NCI-H526 treated with DMSO at 0.1 percent for 48 hours (cell line): ENCODE results near the gene CFAP52.
"Not testable (repeated sequence)": the region's sequence is repeated elsewhere in the genome, so short reads cannot be mapped to it uniquely, and the experiment has no call there.

Experiments
- DNase-seq: peaks from one replicate; lab custom pipeline; 2025; lab: John Stamatoyannopoulos, UW

The CFAP52 gene

DNA sequence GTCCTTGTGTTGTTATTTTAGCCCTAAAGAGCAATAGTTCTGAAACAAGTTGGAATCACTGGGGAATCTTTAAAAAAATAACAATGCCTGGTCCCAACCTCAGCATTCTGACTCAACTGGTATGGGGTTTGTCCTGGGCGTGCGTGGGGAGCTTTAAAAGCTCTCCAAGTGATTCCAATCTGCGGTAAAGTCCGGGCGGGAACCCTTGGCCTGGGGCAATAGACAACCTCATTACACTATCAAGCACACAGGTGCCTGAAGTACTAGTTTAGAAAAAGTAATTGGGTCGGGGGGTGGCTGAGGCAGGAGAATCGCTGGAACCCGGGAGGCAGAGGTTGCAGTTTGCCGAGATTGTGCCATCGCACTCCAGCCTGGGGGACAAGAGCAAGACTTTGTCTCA is 5.2 kb upstream of the CFAP52 start:
- DNase-seq: no peak

DNA sequence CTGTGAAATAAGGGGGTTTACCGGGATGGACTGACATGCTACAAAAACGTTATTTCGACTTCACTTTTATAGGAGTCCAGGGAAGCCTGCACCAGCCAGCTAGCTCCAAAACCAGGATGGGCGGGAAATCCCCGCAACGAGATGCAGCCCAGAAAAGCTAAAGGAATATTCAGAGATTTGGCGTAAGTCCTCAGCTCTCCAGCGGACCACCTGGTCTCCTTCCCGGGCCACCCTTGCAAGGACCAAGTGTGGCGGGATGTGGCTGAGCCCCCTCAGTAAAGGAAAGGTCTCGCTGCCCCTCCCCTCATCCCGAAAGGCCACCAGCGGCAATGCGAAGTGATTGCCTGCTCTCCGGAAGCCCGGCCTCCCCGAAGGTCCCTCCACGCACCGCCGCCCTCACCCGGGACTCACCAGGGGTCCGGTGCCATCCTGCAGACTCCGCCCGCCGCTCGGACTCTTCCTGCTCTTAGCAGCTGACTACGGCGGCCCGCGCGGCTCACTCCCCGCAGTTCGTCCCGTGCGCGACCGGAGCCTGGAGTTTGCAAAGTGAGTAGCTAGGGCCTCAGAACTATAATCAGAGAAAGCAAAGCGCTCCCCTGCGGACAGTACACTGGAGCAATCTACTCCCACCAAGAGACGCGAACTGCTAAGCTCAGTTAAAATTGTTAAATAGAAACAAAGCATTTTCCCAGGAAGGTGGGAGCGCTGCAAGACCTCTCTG is 901 bp upstream of the CFAP52 start, which contains the start of gene STX8:
Gene STX8, minus strand, starts transcription at position 440 of the 721 bp plus-strand sequence. Its CDS starts 12 bp downstream, at position 428.
- peak; percentile 71 for DNase-seq

DNA sequence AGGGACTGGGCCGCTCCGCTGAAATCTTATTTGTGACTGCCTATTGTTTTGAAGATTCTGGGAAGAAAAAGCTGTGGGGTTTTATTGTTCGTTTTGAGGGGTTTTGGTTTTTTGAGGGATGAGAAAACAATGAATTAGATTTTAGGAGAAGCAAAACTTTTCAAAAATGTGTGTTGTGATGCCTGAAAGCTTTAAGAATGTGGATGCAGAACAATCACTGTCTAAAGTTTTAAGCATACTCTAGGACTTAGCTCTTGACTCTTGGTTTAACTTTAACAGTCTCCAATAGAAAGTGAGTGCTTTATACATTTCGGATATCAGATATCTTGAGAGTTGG is 899 bp downstream of the CFAP52 start:
- no peak for DNase-seq

DNA sequence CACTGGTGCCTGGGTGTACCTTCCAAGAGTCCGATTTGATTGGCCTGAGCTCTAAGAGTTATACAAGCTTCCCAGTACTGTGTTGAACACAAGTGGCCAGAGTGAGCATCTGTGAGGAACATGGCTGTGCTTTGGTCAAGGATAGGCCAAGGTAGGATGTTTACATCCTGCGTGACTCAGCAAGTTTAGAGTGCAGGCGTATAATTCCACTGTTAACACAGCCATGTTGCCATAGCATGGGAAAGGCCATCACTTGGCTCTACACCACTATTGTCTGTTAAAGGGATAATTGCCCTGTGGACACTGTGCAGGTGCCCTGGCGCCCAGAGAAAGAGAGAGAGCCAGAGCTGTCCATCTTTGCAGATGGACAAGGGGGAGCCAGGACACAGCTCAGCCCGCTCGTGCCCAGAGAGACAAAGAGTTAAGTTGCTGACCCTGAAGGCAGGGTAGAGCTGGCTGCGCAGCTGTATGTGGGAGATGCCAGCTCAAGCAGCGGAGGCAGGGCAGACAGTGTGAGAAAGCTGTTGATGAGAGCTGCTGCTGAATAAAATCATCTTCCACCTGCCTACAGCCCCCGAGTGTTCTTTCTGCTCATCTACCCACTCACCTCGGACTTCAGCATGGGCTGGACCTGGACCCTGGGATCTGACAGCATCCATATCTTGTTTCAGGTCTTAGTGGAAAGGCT is 11.7 kb downstream of the CFAP52 start:
- no peak for DNase-seq

DNA sequence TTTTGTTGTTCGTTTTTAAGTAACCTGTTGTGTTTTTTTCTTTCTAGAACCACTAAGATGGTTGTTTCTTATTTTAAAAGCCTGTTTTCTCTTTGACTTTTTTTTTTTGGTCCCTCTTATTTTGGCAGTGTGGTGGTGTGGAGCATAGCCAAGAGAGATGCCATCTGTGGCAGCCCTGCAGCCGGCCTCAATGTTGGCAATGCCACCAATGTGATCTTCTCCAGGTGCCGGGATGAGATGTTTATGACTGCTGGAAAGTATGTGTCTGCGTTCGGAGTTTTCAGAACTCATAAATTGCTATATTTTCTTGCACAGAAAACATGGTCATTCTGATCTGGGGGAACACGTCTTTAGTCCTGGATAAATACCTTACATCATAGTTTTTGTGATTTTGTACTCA is 17.6 kb downstream of the CFAP52 start:
- no peak for DNase-seq

DNA sequence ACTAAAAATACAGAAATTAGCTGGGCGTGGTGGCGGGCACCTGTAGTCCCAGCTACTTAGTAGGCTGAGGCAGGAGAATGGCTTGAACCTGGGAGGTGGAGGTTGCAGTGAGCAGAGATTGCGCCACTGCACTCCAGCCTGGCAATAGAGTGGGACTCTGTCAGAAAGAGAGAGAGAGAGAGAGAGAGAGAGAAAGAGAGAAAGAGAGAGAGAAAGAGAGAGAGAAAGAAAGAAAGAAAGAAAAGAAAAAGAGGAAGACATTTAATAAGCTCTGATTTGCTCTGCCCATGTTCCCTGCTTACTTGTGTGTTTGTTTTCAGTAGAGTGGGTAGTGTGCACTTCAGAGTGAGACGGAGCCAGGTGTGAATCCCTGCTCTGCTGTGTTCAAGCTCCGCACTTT is 21.2 kb downstream of the CFAP52 start:
- not testable (repeated sequence) for DNase-seq

DNA sequence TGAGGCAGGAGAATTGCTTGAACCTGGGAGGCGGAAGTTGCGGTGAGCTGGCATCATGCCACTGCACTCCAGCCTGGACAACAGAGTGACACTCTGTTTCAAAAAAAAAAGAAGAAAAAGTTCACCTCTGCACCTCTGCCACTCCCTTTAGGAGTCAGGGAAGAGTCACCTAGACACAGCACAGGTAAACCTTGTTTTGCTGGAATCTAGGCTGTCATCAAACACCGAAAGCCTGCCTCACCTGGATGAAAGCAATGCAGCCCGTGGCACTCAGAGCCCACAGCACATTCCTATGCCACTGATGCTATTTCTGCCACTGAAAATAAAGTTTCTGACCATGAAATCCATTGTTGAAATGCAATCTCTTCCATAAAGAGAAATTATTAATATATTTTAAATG is 22.2 kb downstream of the CFAP52 start:
- no peak for DNase-seq

DNA sequence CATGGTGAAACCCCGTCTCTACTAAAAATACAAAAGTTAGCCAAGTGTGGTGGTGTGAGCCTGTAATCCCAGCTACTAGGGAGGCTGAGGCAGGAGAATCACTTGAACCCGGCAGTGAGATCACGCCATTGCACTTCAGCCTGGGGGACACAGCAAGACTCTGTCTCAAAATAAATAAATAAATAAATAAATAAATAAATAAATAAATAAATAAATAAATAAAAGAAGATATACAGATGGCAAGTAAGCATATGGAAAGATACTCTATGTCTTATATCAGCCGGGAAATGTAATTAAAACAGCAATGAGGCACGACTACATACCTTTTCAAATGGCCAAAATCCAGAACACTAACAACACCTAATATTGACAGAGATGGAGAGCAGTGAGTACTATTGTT is 28.1 kb downstream of the CFAP52 start:
- not testable (repeated sequence) for DNase-seq

DNA sequence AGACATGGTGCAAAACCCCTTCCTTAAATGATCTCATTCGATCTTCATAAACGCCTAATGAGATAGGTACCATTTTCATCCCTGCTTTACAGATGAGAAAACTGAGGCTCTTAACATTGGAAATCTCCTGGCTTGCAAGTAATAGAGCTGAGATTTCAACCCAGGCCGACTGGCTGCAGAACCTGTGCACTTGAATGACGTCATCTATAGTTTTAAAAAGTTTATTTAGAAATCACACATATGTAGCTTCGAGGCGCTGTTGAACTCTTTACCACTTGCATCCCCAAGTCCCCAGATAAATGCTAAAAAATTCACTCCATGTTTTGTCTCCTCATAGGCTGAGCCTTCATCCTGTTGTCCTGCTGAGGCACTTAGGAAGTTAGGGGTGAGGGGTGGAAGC is 30.0 kb downstream of the CFAP52 start:
- no peak for DNase-seq

DNA sequence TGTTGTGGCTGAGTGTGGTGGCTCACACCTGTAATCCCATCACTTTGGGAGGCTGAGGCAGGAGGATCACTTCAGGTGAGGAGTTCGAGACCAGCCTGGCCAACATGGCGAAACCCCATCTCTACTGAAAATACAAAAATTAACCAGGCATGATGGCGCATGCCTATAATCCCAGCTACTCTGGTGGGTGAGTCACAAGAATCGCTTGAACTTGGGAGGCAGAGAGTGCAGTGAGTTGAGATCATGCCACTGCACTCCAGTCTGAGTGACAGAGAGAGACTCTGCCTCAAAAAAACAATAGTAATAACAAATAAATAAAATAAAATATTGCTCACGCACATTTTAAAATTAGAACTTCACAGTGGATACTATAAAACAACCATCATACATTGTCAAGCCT is 30.6 kb downstream of the CFAP52 start:
- DNase-seq: not testable (repeated sequence)

DNA sequence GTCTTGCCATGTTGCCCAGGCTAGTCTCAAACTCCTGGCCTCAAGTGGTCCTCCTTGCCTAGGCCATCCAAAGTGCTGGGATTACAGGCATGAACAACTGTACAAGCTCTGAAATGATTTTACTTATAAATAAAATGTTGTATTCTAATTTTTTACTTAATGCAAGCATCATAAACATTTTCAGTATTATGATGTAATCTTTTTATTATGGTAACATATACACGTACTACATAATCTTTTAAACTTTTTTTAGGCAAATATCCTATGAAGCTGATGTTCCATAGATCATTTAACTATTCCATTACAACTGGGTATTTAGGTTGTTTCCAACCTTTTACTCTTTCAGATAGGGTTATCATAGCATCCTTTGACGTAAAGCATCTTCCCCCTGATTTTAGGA is 35.1 kb downstream of the CFAP52 start:
- no peak for DNase-seq

DNA sequence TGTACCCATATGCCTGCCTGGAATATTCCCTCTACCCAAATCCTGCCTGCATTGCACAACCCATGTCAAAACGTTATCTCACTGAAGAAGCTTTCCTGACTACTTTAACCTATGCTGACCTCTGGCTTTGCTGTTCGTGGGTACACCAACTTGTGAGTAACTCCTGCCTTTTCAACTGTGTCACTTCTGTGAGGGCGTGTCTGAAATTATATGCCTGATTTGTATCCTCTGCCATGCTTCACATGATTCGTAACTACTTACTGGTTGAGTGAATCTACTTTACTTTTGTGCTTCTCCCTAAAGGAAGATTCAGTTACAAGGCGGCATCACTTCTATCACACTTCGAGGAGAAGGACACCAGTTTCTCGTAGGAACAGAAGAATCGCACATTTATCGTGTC is 35.6 kb downstream of the CFAP52 start:
- no peak for DNase-seq

DNA sequence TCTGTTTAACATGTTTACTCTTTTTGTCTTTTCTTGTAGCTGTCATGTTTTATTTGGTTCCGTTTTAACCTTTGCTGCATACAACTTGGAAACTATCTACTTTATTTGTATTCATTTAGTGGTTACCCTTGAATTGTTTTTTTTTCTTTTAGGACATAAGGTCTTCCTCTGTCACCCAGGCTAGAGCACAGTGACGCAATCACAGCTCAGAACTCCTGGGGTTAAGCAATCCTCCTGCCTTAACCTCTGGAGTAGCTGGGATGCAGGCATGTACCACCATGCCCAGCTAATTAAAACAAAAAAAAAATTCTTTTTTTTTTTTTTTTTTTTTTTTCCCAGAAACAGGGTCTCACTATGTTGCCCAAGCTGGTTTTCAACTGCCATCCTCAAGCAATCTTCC is 39.0 kb downstream of the CFAP52 start:
- no peak for DNase-seq

DNA sequence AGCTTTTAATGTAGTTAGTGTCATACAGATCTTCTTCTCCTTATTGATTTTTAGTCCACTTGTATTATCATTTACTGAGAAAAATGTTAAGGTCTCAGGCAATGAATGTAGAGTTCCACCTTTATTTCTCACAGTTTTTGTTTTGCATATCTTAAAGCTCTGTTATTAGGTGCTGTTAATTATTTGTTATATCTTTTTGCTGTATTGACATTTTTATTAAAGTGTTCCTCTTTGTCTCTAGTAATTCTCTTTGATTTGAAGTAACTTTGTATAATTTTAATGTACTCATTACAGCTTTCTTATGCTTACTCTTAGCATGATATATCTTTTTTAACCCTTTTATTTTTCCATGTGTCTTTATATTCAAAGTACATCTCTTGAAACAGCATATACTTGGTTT is 46.5 kb downstream of the CFAP52 start:
- DNase-seq: no peak

DNA sequence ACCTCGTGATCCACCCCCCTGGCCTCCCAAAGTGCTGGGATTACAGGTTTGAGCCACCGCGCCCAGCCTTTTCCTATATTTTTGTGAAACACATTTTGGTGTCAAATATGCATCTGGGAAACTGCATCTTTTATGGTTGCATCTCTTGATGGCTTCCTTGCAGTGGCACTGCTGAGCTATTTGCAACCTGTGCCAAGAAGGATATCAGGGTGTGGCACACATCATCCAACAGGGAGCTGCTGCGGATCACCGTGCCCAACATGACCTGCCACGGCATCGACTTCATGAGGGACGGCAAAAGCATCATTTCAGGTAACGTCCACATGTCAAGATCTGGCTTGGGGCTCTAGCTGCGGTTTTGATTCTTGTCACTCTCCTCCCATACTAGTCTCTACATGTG is 52.1 kb downstream of the CFAP52 start:
- DNase-seq: no peak

DNA sequence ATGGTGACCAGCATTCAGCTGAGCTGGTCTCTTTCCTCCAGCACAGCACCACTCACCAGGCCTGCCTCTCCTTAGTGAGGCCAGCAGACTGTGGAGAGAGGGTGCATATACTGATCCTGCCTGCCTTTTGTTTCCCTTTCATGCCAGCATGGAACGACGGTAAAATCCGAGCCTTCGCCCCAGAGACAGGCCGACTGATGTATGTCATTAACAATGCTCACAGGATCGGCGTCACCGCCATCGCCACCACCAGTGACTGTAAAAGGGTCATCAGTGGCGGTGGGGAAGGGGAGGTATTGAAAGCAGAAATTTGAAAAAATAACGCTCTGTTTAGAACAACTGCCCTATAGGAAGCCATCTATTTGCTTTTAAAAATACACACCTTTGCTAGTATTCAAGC is 56.3 kb downstream of the CFAP52 start:
- no peak for DNase-seq

DNA sequence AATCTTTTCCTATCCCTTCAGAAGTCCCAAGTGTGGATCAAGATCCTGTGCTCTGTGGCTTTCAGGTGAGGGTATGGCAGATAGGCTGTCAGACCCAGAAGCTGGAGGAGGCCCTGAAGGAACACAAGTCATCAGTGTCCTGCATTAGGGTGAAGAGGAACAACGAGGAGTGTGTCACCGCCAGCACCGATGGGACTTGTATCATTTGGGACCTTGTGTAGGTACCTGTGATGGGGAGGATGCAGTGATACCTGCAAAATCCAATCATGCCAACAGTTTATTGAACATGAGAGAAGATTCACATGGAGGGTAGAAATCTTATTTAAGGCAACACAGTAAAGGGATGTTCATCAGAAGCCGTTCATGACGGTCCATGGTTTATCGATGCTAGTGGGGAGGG is 58.9 kb downstream of the CFAP52 start:
- no peak for DNase-seq

DNA sequence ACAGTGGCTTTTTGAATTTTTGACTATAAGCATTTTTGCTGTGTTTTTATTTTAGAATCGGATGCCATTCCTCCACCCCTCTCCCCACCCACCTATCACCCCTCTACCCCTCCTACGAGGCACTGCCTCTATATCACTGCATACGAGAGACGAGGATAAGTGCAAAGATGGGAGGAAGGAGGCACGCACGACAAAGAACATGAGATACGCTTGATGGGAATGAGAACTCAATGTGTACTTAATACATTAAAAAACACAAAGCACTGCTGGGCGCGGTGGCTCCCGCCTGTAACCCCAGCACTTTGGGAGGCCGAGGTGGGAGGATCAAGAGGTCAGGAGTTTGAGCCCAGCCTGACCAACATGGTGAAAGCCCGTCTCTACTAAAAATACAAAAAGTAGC is 60.1 kb downstream of the CFAP52 start:
- DNase-seq: no peak

DNA sequence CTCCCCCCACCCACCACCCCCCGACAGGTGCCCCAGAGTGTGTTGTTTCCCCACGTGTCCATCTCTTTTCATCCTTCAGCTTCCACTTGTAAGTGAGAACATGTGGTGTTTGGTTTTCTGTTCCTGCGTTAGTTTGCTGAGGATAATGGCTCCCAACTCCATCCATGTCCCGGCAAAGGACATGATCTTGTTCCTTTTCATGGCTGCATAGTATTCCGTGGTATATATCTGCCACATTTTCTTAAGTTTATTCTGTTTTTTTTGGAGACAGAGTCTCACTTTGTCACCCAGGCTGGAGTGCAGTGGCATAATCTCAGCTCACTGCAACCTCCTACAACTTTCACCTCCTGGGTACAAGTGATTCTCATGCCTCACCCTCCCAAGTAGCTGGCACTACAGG is 63.9 kb downstream of the CFAP52 start:
- DNase-seq: not testable (repeated sequence)

DNA sequence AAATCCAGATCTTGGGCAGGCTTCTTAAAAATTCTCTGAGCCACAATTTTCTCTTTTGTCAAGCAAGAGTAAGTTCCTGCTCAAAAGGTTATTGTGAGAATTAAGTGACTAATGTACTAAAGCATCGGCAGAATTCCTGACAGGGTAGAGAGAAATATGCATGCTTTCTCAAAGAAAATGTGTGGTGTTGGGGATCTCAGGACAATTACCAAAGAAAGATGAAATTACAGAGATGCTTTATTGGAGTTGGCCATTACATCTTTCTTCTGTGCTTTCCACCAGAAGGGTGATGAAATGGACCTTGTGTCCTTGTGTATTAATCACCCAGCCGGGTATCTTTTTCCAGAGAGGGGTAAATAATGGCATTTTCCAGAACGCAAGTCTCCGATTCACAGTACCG is 67.2 kb downstream of the CFAP52 start:
- DNase-seq: no peak

DNA sequence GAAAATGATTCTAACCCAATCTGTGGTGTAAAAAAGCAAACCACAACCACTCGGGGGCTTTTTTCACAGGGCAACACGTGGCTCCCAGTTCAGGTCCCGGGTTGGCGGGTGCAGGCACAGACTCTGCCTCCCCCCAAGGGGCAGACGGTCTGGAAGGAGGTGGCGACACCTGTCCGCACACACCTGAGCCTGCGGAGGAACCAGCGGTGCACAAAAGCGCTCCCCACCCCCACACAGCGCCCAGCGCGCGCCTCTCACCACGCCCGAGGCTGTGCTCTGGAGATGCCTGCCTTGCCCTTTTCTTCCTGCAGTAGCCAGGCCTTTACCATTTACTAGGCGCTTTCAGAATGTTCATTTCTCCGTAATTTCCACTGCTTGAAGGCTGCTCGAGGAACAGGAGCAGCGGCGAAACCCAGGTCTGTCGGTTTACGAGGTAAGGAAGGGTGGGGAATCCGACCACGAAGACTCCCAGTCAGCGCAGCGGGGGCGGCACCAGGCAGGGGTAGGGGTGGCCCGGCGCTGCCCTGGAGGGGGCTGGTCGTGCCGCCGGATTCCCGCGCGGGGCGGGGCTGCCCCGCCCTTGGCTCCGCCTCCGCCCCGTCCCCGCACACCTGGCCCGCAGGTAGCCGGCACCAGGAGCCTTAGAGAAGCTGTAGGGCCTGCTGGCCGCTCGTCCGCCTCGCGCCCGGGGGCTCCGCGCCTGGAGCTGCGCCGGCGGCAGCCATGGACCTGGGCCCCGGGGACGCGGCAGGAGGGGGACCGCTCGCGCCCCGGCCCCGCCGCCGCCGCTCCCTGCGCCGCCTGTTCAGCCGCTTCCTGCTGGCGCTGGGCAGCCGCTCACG is 68.7 kb downstream of the CFAP52 start, which contains the start of gene USP43:
Gene USP43, plus strand, starts transcription at position 608 of the 842 bp plus-strand sequence. Its CDS starts 116 bp downstream, at position 724.
- DNase-seq: peak; percentile 78

DNA sequence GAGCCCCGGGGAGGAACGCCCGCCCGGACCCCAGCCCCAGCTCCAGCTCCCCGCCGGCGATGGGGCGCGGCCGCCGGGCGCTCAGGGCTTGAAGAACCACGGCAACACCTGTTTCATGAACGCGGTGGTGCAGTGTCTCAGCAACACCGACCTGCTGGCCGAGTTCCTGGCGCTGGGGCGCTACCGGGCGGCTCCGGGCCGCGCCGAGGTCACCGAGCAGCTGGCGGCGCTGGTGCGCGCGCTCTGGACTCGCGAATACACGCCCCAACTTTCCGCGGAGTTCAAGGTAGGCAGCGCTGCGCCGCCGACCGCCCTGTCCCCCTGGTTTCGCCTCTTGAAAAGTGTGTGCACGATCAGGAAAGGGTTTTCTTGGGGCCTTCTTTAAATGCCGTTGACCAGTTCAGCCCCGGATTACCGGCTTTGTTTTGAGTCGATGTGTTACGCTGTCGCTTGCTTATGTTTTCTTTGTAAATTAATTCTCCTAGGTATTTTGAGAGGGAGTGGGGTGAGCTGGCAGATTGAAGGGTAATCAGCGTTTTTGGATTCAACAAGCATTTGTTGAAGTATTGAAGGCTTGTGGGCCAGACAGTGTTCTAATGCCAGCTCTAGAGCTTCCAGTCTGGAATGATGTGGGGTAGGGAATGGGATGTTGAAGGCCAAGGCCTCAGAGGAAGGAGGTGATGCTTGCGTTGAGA is 69.6 kb downstream of the CFAP52 start:
- peak; percentile 54 for DNase-seq
